HEK293 (cell line): ENCODE results near the gene ASXL2.

Experiments used
- CTCF ChIA-PET: fragments of 350-600 bp; formaldehyde crosslinking; extraction: SDS; loops from one replicate; lab custom pipeline; 2021; ENCODE audit warnings: antibody characterized with exemption; lab: Yijun Ruan, JAX
- POLR2A ChIA-PET: fragments of 300-600 bp; formaldehyde crosslinking; extraction: SDS; loops from one replicate; lab custom pipeline; 2020; ENCODE audit warnings: antibody characterized with exemption, inconsistent platforms; lab: Yijun Ruan, JAX
- H3K27ac ChIP-seq: fragments of 200-500 bp; sonication (Bioruptor generic); 2 replicates; pipeline ENCODE4 v1.5.1; 2014; ENCODE audit warnings: low read depth, low read length, control low read depth, inconsistent platforms; ENCODE audit errors: extremely low read depth
- H3K36me3 ChIP-seq, 2 experiments: fragments of 200-500 bp in 1 of 2; sonication (Bioruptor generic) in 1 of 2; 1 replicate in 1 of 2; 2 replicates in 1 of 2; pipeline ENCODE4 v1.5.1; 2014 to 2017; ENCODE audit warnings: inconsistent platforms in 2 of 2, low read length in 2 of 2; ENCODE audit not compliant: control insufficient read depth in 2 of 2, insufficient read depth in 1 of 2
- H3K4me1 ChIP-seq: fragments of 200-500 bp; sonication (Bioruptor generic); 2 replicates; pipeline ENCODE4 v1.5.1; 2014; ENCODE audit warnings: mild to moderate bottlenecking, low read length, inconsistent platforms; ENCODE audit not compliant: control insufficient read depth, insufficient read depth
- H3K4me3 ChIP-seq: 2 replicates; pipeline ENCODE4 v1.5.1; 2011; ENCODE audit warnings: low read depth, mild to moderate bottlenecking, control low read depth, low read length, moderate library complexity
- H3K9me3 ChIP-seq: fragments of 200-500 bp; sonication (Bioruptor generic); 2 replicates; pipeline ENCODE4 v1.5.1; 2014; ENCODE audit warnings: low read depth, low read length, inconsistent platforms; ENCODE audit not compliant: control insufficient read depth, insufficient read depth
- GLIS1 ChIP-seq: fragments of 450-650 bp; formaldehyde crosslinking; IDR thresholded peaks from 2 replicates; pipeline ENCODE4 v1.5.1; 2016; ENCODE audit warnings: missing biosample characterization, missing genetic modification characterization
- KLF7 ChIP-seq: fragments of 450-650 bp; formaldehyde crosslinking; IDR thresholded peaks from 2 replicates; pipeline ENCODE4 v1.5.1; 2016; ENCODE audit warnings: missing biosample characterization, missing genetic modification characterization, borderline replicate concordance
- OVOL3 ChIP-seq: fragments of 450-650 bp; formaldehyde crosslinking; IDR thresholded peaks from 2 replicates; pipeline ENCODE4 v1.5.1; 2016; ENCODE audit warnings: missing biosample characterization, missing genetic modification characterization
- ZEB2 ChIP-seq: fragments of 450-650 bp; formaldehyde crosslinking; IDR thresholded peaks from 2 replicates; pipeline ENCODE4 v1.5.1; 2016; ENCODE audit warnings: missing biosample characterization, missing genetic modification characterization
- ZFP41 ChIP-seq: fragments of 450-650 bp; formaldehyde crosslinking; IDR thresholded peaks from 2 replicates; pipeline ENCODE4 v1.5.1; 2016; ENCODE audit warnings: missing biosample characterization, missing genetic modification characterization, borderline replicate concordance
- ZNF10 ChIP-seq: fragments of 450-650 bp; formaldehyde crosslinking; IDR thresholded peaks from 2 replicates; pipeline ENCODE4 v1.5.1; 2017; ENCODE audit warnings: missing biosample characterization, missing genetic modification characterization
- ZNF169 ChIP-seq: fragments of 450-650 bp; formaldehyde crosslinking; IDR thresholded peaks from 2 replicates; pipeline ENCODE4 v1.5.1; 2016; ENCODE audit warnings: missing biosample characterization, missing genetic modification characterization
- ZNF175 ChIP-seq: fragments of 450-650 bp; formaldehyde crosslinking; IDR thresholded peaks from 2 replicates; pipeline ENCODE4 v1.5.1; 2016; ENCODE audit warnings: missing biosample characterization, missing genetic modification characterization
- ZNF202 ChIP-seq: fragments of 450-650 bp; formaldehyde crosslinking; IDR thresholded peaks from 2 replicates; pipeline ENCODE4 v1.5.1; 2016; ENCODE audit warnings: missing biosample characterization, missing genetic modification characterization, borderline replicate concordance
- ZNF223 ChIP-seq: fragments of 450-650 bp; formaldehyde crosslinking; IDR thresholded peaks from 2 replicates; pipeline ENCODE4 v1.5.1; 2016; ENCODE audit warnings: missing biosample characterization, missing genetic modification characterization
- ZNF350 ChIP-seq: fragments of 450-650 bp; formaldehyde crosslinking; IDR thresholded peaks from 2 replicates; pipeline ENCODE4 v1.5.0; 2017; ENCODE audit warnings: missing biosample characterization, mild to moderate bottlenecking, missing genetic modification characterization
- ZNF404 ChIP-seq: fragments of 450-650 bp; formaldehyde crosslinking; IDR thresholded peaks from 2 replicates; pipeline ENCODE4 v1.5.1; 2017; ENCODE audit warnings: missing biosample characterization, missing genetic modification characterization
- ZNF501 ChIP-seq: fragments of 450-650 bp; formaldehyde crosslinking; IDR thresholded peaks from 2 replicates; pipeline ENCODE4 v1.5.1; 2016; ENCODE audit warnings: missing biosample characterization, missing genetic modification characterization
- ZNF510 ChIP-seq: fragments of 450-650 bp; formaldehyde crosslinking; IDR thresholded peaks from 2 replicates; pipeline ENCODE4 v1.5.1; 2018; ENCODE audit warnings: mild to moderate bottlenecking, missing genetic modification characterization, missing biosample characterization; ENCODE audit not compliant: insufficient replicate concordance
- ZNF518A ChIP-seq: fragments of 450-650 bp; formaldehyde crosslinking; conservative IDR thresholded peaks from 2 replicates; pipeline ENCODE4 v1.5.1; 2016; ENCODE audit warnings: low read depth, missing biosample characterization, missing genetic modification characterization
- ZNF571 ChIP-seq: fragments of 450-650 bp; formaldehyde crosslinking; IDR thresholded peaks from 2 replicates; pipeline ENCODE4 v1.5.0; 2017; ENCODE audit warnings: missing biosample characterization, missing genetic modification characterization
- ZNF610 ChIP-seq: fragments of 450-650 bp; formaldehyde crosslinking; IDR thresholded peaks from 2 replicates; pipeline ENCODE4 v1.5.1; 2016; ENCODE audit warnings: missing biosample characterization, missing genetic modification characterization, borderline replicate concordance
- ZNF621 ChIP-seq: fragments of 450-650 bp; formaldehyde crosslinking; IDR thresholded peaks from 2 replicates; pipeline ENCODE4 v1.5.1; 2017; ENCODE audit warnings: missing biosample characterization, missing genetic modification characterization
- ZNF830 ChIP-seq: fragments of 450-650 bp; IDR thresholded peaks from 2 replicates; pipeline ENCODE4 v1.5.0; 2018; ENCODE audit warnings: missing biosample characterization, missing genetic modification characterization, low read depth, mild to moderate bottlenecking, moderate library complexity
- ZSCAN16 ChIP-seq: fragments of 450-650 bp; formaldehyde crosslinking; IDR thresholded peaks from 2 replicates; pipeline ENCODE4 v1.5.1; 2016; ENCODE audit warnings: missing biosample characterization, missing genetic modification characterization

ASXL2 gene

GRCh38 chr2:25905126-25905525 is 26.8 kb upstream of the ASXL2 start:
- no peak overlapping the region for H3K27ac ChIP-seq
- POLR2A ChIA-PET: interaction anchor here (0.6 kb wide), 1 partner anchor 381 kb away, joined by 3 read pairs; no protein-coding TSS in a partner anchor
- H3K9me3 ChIP-seq: no peaks in the 10 kb centered on the region
- TF ChIP-seq ZNF202 (tag by site-specific recombination) (no peak), ZFP41 (no peak), OVOL3 (tag by site-specific recombination) (no peak), ZSCAN16 (tag by site-specific recombination) (no peak), ZNF571 (no peak), ZNF830 (tag by site-specific recombination) (no peak), ZNF169 (tag by site-specific recombination) (no peak), KLF7 (tag by site-specific recombination) (no peak), ZNF10 (tag by site-specific recombination) (no peak), ZNF621 (tag by site-specific recombination) (no peak), ZNF510 (tag by site-specific recombination) (no peak), GLIS1 (tag by site-specific recombination) (no peak), ZEB2 (tag by site-specific recombination) (no peak)
- CTCF ChIA-PET: no interaction called here
- H3K36me3 ChIP-seq: no peaks in the 10 kb centered on the region
- no peaks in the 10 kb centered on the region for H3K4me1 ChIP-seq
- H3K4me3 ChIP-seq: no peak overlapping the region

GRCh38 chr2:25903216-25903776 is 25.0 kb upstream of the ASXL2 start:
- no peaks in the 10 kb centered on the region for H3K4me1 ChIP-seq
- H3K36me3 ChIP-seq: no peaks in the 10 kb centered on the region
- TF ChIP-seq ZNF202 (tag by site-specific recombination) (no peak), ZNF223 (tag by site-specific recombination) (no peak), ZNF518A (tag by site-specific recombination) (no peak), ZNF501 (tag by site-specific recombination) (no peak), ZNF404 (no peak), KLF7 (tag by site-specific recombination) (no peak), ZNF610 (tag by site-specific recombination) (no peak), ZNF175 (no peak), ZNF350 (no peak)
- no peak overlapping the region for H3K4me3 ChIP-seq
- CTCF ChIA-PET: no interaction called here
- POLR2A ChIA-PET: no interaction called here
- no peak overlapping the region for H3K27ac ChIP-seq
- H3K9me3 ChIP-seq: no peaks in the 10 kb centered on the region
